ENCODE data around the gene YEATS4. TPM values are rescaled to one million over a fixed set of nuclear protein-coding genes. Genes with fewer than 3 reads are reported as not detected.

YEATS4 gene
- total and polyA plus RNA-seq, 9 of the 15 experiments (the other 6 are each of a cell fraction or from before 2014, with no cell fraction given): 25.9 to 92.2 (median 49.2) TPM

- TF ChIP-seq REST (IDR thresholded peaks at IDR 0.05; ENCODE audit: borderline replicate concordance) (peak; percentile 75), REST (CRISPR knock-in tag; IDR thresholded peaks at IDR 0.05; ENCODE audit: low read depth) (no peak), FOXK2 (conservative IDR thresholded peaks at IDR 0.05 in 1 of 2, IDR thresholded peaks at IDR 0.05 in 1 of 2; ENCODE audit: low read depth in 2 of 2) (peak; percentile 81 to 87; a peak in 3 of 4 replicates), CTCF (IDR thresholded peaks at IDR 0.05 in 2 of 3, conservative IDR thresholded peaks at IDR 0.05 in 1 of 3; ENCODE audit: insufficient read depth in 2 of 3, low read depth in 1 of 3, low read length in 3 of 3) (no peak), PRPF4 (IDR thresholded peaks at IDR 0.05; ENCODE audit: insufficient read depth, low read depth, low read length, poor library complexity, severe bottlenecking) (no peak), THAP7 (CRISPR knock-in tag; IDR thresholded peaks at IDR 0.05) (no peak), SRSF9 (IDR thresholded peaks at IDR 0.05; ENCODE audit: borderline replicate concordance, low read depth, low read length) (no peak), ZNF584 (CRISPR knock-in tag; IDR thresholded peaks at IDR 0.05; ENCODE audit: low read depth) (no peak), YY1 (IDR thresholded peaks at IDR 0.05; ENCODE audit: borderline replicate concordance in 1 of 3, control insufficient read depth in 1 of 3, extremely low read depth in 1 of 3, insufficient read depth in 3 of 3, insufficient read length in 1 of 3, insufficient replicate concordance in 2 of 3, low read depth in 1 of 3, low read length in 2 of 3) (peak in 2 of 3 experiments; percentile 8 to 35), ZNF561 (CRISPR knock-in tag; conservative IDR thresholded peaks at IDR 0.05) (no peak), MAZ (CRISPR knock-in tag; conservative IDR thresholded peaks at IDR 0.05 in 1 of 2, IDR thresholded peaks at IDR 0.05 in 1 of 2) (0 out of 4 replicates have a peak, but pooled peaks of 1 of the 2 experiments have one; percentile 12), ZNF140 (CRISPR knock-in tag; IDR thresholded peaks at IDR 0.05) (no peak), RFX1 (IDR thresholded peaks at IDR 0.05) (peak; percentile 9; the same call in 1 of the 2 replicates), SLC30A9 (CRISPR knock-in tag; IDR thresholded peaks at IDR 0.05) (no peak)
These were observed 28.8 kb upstream of the YEATS4 start (continued) for GRCh38 chr12:69330475-69331473.
